HG03342 (cell line): ENCODE measurements around the gene PRDX5.
"Not testable (repeated sequence)": the region's sequence is repeated elsewhere in the genome, so short reads cannot be mapped to it uniquely, and the experiment has no call there.

Experiments used
- ATAC-seq: cut with Tn5 transposase; IDR thresholded peaks from one replicate; pipeline ENCODE4 v1.9.1; 2021; ENCODE audit warnings: mild to moderate bottlenecking, moderate library complexity; ENCODE audit not compliant: unreplicated experiment

Gene PRDX5

DNA sequence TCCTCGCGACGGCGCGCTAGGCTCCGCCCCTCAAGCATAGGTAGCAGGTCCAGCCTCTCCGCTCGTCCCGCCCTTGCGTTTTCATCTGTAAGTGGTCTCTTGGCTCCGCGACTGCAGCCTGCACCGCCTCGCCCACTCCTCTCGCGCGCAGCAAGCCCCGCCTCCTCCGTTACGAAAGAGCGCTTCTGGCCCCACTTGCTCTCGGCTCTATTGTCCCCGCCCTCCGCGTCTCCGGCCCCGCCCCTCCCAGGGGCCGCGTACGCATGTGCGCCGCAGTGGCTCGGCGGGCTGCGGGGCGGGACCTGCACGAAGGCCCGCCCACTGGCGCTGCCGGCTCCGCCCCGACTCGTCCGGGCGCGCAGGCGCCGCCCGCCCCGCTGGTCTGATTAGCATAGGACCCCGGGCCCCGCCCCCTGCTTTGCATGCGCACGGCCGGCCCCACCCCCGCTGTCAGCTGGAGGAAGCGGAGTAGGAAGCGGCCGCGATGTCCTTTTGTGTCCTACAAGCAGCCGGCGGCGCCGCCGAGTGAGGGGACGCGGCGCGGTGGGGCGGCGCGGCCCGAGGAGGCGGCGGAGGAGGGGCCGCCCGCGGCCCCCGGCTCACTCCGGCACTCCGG lies 12.7 kb upstream of the PRDX5 start, which contains the start of gene ESRRA:
TSS of gene ESRRA (plus strand) at position 450 of the 616 bp plus-strand sequence. CDS start 1,656 bp downstream, outside the sequence.
- peak; percentile 74 for ATAC-seq

DNA sequence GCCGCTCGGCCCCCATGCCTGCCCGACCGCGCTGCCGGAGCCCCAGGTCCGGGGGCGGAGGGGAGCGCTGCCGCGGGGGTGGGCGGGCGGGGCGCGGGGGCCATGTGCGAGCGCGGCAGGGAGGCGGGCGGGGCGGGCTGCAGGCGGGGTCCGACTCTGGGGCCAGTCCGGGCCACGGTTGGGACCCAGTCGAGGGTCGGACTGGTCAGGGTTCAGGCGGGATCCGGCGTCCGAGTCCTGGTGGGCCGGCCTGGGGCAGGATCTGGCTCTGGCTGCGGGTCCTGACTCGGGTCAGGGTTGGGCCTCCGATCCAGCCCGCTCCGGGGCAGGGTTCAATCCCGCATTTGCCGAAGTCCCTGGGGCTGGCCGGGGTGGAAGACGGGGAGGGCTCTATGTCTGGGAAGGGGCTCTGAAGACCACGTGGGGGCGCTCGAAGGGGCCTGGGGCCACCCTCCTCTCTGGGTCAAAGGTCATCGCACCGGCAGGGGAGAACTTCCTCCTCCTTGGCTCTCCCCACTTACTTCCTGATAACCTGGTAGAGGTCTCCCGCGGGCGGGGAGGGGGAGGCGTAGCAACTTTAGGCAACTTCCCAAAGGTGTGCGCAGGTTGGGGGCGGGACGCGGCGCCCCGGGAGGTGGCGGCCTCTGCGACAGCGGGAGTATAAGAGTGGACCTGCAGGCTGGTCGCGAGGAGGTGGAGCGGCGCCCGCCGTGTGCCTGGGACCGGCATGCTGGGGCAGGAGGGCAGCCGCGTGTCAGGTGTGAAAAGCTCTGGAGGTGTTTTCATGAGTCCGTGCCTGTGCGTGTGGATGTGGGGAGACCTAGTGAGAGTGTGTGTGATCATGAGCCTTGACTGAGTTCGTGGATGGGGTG lies 12.0 kb upstream of the PRDX5 start:
- no peak for ATAC-seq

DNA sequence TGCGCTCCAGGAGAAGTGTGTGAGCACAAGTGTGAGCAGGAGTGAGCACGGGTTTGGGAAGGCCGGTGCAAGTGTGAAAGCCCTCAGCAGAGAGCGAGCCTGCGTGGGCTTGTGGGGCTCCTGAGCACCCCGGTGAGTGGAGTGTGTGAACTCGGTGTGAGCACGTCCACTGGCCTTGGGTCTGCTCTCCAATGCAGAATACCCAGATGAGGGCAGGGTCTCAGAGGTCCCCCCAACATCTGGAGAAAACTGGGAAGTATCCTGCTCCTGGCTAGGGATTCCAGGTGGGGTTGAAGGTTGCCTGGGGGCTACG lies 11.4 kb upstream of the PRDX5 start:
- no peak for ATAC-seq

DNA sequence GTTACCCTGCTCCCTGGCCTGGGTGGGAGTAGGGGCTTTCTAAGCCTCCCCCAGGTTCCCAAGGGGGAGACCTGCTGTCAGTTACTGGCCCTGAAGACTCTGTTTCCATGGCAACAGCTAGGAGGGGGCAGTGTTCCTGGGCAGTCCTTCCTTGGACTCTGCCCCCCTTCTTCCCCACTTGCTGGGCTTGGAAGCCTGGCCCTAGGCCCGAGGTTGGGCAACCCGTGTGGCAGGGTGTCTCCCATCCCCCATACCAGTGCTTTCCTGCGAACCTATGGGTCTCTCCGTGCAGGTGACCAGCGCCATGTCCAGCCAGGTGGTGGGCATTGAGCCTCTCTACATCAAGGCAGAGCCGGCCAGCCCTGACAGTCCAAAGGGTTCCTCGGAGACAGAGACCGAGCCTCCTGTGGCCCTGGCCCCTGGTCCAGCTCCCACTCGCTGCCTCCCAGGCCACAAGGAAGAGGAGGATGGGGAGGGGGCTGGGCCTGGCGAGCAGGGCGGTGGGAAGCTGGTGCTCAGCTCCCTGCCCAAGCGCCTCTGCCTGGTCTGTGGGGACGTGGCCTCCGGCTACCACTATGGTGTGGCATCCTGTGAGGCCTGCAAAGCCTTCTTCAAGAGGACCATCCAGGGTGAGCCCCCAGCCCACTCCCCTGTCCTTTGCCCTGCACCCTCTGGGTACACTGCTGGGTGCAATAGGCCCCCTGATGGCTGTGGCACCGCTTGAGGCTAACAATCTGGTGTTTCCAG lies 10.9 kb upstream of the PRDX5 start:
- no peak for ATAC-seq

DNA sequence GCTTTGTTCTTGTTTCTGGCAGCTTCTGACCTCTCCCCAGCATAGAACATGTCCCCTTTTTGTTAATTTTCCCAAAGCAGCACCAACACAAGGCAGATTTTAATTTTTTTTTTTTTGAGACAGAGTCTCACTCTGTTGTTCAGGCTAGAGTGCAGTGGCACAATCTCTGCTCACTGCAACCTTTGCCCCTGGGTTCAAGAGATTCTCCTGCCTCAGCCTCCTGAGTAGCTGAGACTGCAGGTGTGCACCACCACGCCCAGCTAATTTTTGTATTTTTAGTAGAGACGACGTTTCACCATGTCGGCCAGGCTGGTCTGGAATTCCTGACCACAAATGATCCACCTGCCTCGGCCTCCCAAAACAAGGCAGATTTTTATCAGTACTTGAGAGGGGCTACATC lies 10.1 kb upstream of the PRDX5 start:
- not testable (repeated sequence) for ATAC-seq

- ATAC-seq, result no peak
Measured at GRCh38 chr11:64312947-64313346, 5.0 kb upstream of the PRDX5 start.

GRCh38 chr11:64313491-64314145 lies 4.3 kb upstream of the PRDX5 start:
- ATAC-seq, result no peak

DNA sequence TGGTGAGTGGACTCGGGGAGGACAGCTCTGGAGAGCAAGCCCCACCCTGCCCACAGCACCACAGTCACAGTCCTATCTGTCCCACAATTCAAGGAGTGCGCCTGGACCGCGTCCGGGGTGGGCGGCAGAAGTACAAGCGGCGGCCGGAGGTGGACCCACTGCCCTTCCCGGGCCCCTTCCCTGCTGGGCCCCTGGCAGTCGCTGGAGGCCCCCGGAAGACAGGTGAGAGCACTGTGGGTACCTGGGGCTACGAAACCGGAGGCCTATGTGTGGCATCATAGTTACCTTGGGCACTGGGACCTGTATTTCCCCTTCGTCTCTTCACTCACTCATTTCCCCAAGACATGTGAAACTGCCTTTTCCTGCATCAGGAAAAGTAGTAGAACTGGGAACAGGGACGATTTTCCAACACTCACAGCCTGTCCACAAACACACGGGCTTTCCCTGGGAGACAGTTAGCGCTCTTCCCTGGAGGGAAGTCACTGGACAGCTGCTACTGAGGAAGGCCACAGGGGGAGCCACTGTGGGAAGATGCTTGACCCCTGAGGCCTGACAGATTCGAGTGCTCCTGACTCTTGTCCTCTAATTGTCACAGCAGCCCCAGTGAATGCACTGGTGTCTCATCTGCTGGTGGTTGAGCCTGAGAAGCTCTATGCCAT lies 3.6 kb upstream of the PRDX5 start:
- ATAC-seq, result no peak

GRCh38 chr11:64314805-64315561 lies 2.9 kb upstream of the PRDX5 start:
- ATAC-seq, result no peak

DNA sequence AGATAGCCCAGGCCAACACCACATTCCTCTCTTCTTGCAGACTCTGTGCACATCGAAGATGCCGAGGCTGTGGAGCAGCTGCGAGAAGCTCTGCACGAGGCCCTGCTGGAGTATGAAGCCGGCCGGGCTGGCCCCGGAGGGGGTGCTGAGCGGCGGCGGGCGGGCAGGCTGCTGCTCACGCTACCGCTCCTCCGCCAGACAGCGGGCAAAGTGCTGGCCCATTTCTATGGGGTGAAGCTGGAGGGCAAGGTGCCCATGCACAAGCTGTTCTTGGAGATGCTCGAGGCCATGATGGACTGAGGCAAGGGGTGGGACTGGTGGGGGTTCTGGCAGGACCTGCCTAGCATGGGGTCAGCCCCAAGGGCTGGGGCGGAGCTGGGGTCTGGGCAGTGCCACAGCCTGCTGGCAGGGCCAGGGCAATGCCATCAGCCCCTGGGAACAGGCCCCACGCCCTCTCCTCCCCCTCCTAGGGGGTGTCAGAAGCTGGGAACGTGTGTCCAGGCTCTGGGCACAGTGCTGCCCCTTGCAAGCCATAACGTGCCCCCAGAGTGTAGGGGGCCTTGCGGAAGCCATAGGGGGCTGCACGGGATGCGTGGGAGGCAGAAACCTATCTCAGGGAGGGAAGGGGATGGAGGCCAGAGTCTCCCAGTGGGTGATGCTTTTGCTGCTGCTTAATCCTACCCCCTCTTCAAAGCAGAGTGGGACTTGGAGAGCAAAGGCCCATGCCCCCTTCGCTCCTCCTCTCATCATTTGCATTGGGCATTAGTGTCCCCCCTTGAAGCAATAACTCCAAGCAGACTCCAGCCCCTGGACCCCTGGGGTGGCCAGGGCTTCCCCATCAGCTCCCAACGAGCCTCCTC lies 2.0 kb upstream of the PRDX5 start:
- ATAC-seq, result not testable (repeated sequence)

DNA sequence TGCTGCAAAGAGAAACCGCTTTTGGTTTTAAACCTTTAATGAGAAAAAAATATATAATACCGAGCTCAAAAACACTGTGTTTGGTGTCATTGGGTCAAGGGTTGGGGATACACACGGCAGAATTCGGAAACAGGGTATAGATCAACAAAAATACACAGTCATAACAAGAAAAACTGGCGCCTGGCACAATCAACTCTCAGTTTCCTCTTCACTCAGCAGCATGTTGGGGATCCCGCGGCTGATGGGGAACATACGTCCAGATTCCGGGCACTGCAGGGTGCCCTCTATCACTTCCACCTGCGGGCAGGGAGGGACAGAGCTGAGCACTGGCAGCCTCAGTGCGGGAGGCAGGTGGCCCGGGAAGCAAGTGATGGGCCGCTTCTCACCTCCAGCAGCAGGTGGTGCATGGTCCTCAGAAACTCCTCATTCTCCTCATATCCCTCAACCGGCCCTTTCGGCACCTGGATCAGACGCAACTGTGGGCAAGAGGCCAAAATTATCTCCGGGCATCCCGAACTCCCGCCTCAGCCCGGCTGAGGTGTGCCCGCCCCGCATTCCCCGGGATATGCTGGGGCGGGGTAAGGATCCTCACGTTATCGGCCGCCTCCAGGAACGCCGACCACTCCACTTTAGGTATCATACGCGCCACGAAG lies 1.1 kb upstream of the PRDX5 start:
- no peak for ATAC-seq

- ATAC-seq, result peak; percentile 60
Measured at GRCh38 chr11:64317325-64317960, 478 bp upstream of the PRDX5 start, which contains the start of gene TRMT112. TSS of gene TRMT112 (minus strand) at chr11:64317559. CDS start at chr11:64317526, 33 bp downstream.

- ATAC-seq, result no peak
Measured at GRCh38 chr11:64318766-64319761, 1.1 kb downstream of the PRDX5 start.

DNA sequence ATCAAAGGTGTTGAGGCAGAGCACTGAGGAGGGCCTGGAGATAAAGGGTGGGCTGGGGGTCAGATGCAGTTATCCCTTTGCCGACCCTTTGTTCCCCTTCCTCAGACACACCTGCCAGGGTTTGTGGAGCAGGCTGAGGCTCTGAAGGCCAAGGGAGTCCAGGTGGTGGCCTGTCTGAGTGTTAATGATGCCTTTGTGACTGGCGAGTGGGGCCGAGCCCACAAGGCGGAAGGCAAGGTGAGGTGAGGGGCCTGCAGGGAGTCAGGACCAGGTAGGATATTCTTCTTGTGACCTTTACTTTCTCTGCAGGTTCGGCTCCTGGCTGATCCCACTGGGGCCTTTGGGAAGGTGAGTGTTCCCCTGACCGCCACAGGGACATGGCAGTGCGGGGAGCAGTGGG lies 2.6 kb downstream of the PRDX5 start:
- no peak for ATAC-seq

DNA sequence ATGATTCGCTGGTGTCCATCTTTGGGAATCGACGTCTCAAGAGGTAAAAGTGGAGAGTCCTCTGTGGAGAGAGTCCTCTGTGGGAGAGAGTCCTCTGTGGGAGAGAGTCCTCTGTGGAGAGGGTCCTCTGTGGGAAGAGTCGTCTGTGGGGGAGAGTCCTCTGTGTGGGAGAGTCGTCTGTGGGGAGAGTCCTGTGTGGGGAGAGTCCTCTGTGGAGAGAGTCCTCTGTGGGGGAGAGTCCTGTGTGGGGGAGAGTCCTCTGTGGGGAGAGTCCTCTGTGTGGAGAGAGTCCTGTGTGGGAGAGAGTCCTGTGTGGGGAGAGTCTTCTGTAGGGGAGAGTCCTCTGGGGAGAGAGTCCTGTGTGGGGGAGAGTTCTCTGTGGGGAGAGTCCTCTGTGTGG lies 3.1 kb downstream of the PRDX5 start:
- ATAC-seq, result no peak

- no peak for ATAC-seq
Measured at GRCh38 chr11:64321533-64321932, 3.6 kb downstream of the PRDX5 start.

GRCh38 chr11:64322925-64323260 lies 5.0 kb downstream of the PRDX5 start:
- no peak for ATAC-seq
